Measurements from ENCODE around the gene ACIN1.

The ACIN1 gene

GRCh38 chr14:23085458-23085857 is 9.5 kb downstream of the ACIN1 start:
- no peaks in the 10 kb centered on the region for H3K9me3 ChIP-seq (ENCODE audit: control insufficient read depth in 2 of 2, low read length in 2 of 2)
- peaks cover 57 to 60% of the 10 kb centered on the region in 2 donors for H3K36me3 ChIP-seq (ENCODE audit: control insufficient read depth in 2 of 2, insufficient read depth in 2 of 2, low read length in 2 of 2)
- H3K9ac ChIP-seq (ENCODE audit: low read depth in 1 of 2, low read length in 2 of 2): no peak overlapping the region
- no peaks in the 10 kb centered on the region for H3K27me3 ChIP-seq (ENCODE audit: control insufficient read depth in 2 of 2, insufficient read depth in 2 of 2, low read length in 2 of 2)
- H3K4me3 ChIP-seq (ENCODE audit: low read length in 2 of 2): no peak overlapping the region
- H3K4me1 ChIP-seq (ENCODE audit: control insufficient read depth in 2 of 2, insufficient read depth in 2 of 2, low read length in 2 of 2): no peaks in the 10 kb centered on the region
- no peak overlapping the region for H3K27ac ChIP-seq (ENCODE audit: low read depth in 2 of 2, low read length in 2 of 2)

- Histone ChIP-seq H3K27ac (ENCODE audit: low read depth in 2 of 2, low read length in 2 of 2) (no peak overlapping the region), H3K9me3 (ENCODE audit: control insufficient read depth in 2 of 2, low read length in 2 of 2) (no peaks in the 10 kb centered on the region), H3K9ac (ENCODE audit: low read depth in 1 of 2, low read length in 2 of 2) (no peak overlapping the region), H3K36me3 (ENCODE audit: control insufficient read depth in 2 of 2, insufficient read depth in 2 of 2, low read length in 2 of 2) (peaks cover 65% of the 10 kb centered on the region in 2 donors), H3K4me3 (ENCODE audit: low read length in 2 of 2) (no peak overlapping the region), H3K27me3 (ENCODE audit: control insufficient read depth in 2 of 2, insufficient read depth in 2 of 2, low read length in 2 of 2) (no peaks in the 10 kb centered on the region), H3K4me1 (ENCODE audit: control insufficient read depth in 2 of 2, insufficient read depth in 2 of 2, low read length in 2 of 2) (peaks cover 0 to 3% of the 10 kb centered on the region in 2 donors)
Observed at GRCh38 chr14:23080474-23080873, 14.5 kb downstream of the ACIN1 start.

- Histone ChIP-seq H3K27me3 (ENCODE audit: control insufficient read depth in 2 of 2, insufficient read depth in 2 of 2, low read length in 2 of 2) (no peaks in the 10 kb centered on the region), H3K36me3 (ENCODE audit: control insufficient read depth in 2 of 2, insufficient read depth in 2 of 2, low read length in 2 of 2) (peaks cover 65 to 66% of the 10 kb centered on the region in 2 donors), H3K9ac (ENCODE audit: low read depth in 1 of 2, low read length in 2 of 2) (no peak overlapping the region), H3K4me1 (ENCODE audit: control insufficient read depth in 2 of 2, insufficient read depth in 2 of 2, low read length in 2 of 2) (peaks cover 0 to 3% of the 10 kb centered on the region in 2 donors), H3K27ac (ENCODE audit: low read depth in 2 of 2, low read length in 2 of 2) (no peak overlapping the region), H3K9me3 (ENCODE audit: control insufficient read depth in 2 of 2, low read length in 2 of 2) (no peaks in the 10 kb centered on the region), H3K4me3 (ENCODE audit: low read length in 2 of 2) (no peak overlapping the region)
Observed at GRCh38 chr14:23079716-23080115, 15.2 kb downstream of the ACIN1 start.

DNA sequence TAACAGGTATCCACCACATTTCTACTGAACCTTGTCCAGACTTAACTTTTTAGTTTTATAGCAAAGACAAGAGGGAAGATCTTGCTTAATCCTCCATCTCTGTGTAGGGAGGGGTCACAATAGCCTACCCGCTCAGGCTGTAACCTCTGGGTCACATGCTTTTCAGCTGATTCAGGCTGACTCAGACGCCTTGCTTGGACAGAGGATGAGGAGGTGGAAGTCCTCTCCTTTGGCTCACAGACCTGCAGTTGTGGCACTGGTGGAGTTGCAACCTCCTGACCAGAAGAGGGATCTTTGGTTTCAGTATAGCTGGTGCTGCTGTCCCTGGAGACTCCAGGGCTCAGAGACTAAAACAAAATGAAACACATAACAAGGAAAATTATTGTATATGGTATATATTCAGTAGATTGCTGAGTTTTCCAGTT is 16.2 kb downstream of the ACIN1 start:
- Histone ChIP-seq H3K9ac (ENCODE audit: low read depth in 1 of 2, low read length in 2 of 2) (no peak overlapping the region), H3K4me3 (ENCODE audit: low read length in 2 of 2) (no peak overlapping the region), H3K4me1 (ENCODE audit: control insufficient read depth in 2 of 2, insufficient read depth in 2 of 2, low read length in 2 of 2) (peaks cover 0 to 3% of the 10 kb centered on the region in 2 donors), H3K9me3 (ENCODE audit: control insufficient read depth in 2 of 2, low read length in 2 of 2) (no peaks in the 10 kb centered on the region), H3K36me3 (ENCODE audit: control insufficient read depth in 2 of 2, insufficient read depth in 2 of 2, low read length in 2 of 2) (peaks cover 68 to 70% of the 10 kb centered on the region in 2 donors), H3K27me3 (ENCODE audit: control insufficient read depth in 2 of 2, insufficient read depth in 2 of 2, low read length in 2 of 2) (no peaks in the 10 kb centered on the region), H3K27ac (ENCODE audit: low read depth in 2 of 2, low read length in 2 of 2) (peak overlapping the region in 1 of 2 donors; percentile 29)

DNA sequence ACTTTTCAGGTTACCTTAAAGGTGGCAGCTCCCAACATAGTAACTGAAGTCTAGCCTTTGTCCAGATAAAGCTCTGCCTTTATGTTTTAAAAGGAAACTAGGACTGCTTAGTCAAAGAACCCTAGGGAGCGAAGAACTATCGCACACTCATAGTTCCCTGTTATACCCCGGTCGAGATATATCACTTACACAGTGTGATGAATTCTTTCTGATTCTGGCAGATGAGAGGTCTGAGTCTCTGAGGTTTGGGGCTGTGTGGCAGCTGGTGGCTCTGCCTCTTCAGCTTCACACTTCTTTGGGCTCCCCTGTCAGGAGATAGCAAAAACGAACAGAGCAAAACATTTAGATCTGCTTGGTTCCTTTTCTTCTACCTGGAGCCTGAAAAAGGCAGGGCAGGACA is 17.0 kb downstream of the ACIN1 start:
- H3K27ac ChIP-seq (ENCODE audit: low read depth in 2 of 2, low read length in 2 of 2): peak overlapping the region in 1 of 2 donors; percentile 10
- H3K4me1 ChIP-seq (ENCODE audit: control insufficient read depth in 2 of 2, insufficient read depth in 2 of 2, low read length in 2 of 2): peaks cover 0 to 3% of the 10 kb centered on the region in 2 donors
- H3K9ac ChIP-seq (ENCODE audit: low read depth in 1 of 2, low read length in 2 of 2): no peak overlapping the region
- no peaks in the 10 kb centered on the region for H3K27me3 ChIP-seq (ENCODE audit: control insufficient read depth in 2 of 2, insufficient read depth in 2 of 2, low read length in 2 of 2)
- H3K9me3 ChIP-seq (ENCODE audit: control insufficient read depth in 2 of 2, low read length in 2 of 2): no peaks in the 10 kb centered on the region
- H3K36me3 ChIP-seq (ENCODE audit: control insufficient read depth in 2 of 2, insufficient read depth in 2 of 2, low read length in 2 of 2): peaks cover 69 to 73% of the 10 kb centered on the region in 2 donors
- H3K4me3 ChIP-seq (ENCODE audit: low read length in 2 of 2): no peak overlapping the region

- H3K9me3 ChIP-seq (ENCODE audit: control insufficient read depth in 2 of 2, low read length in 2 of 2): no peaks in the 10 kb centered on the region
- peaks cover 8 to 11% of the 10 kb centered on the region in 2 donors for H3K4me1 ChIP-seq (ENCODE audit: control insufficient read depth in 2 of 2, insufficient read depth in 2 of 2, low read length in 2 of 2)
- H3K4me3 ChIP-seq (ENCODE audit: low read length in 2 of 2): no peak overlapping the region
- no peak overlapping the region for H3K9ac ChIP-seq (ENCODE audit: low read depth in 1 of 2, low read length in 2 of 2)
- H3K27me3 ChIP-seq (ENCODE audit: control insufficient read depth in 2 of 2, insufficient read depth in 2 of 2, low read length in 2 of 2): no peaks in the 10 kb centered on the region
- H3K27ac ChIP-seq (ENCODE audit: low read depth in 2 of 2, low read length in 2 of 2): no peak overlapping the region
- H3K36me3 ChIP-seq (ENCODE audit: control insufficient read depth in 2 of 2, insufficient read depth in 2 of 2, low read length in 2 of 2): peaks cover 77 to 80% of the 10 kb centered on the region in 2 donors
Observed at GRCh38 chr14:23076785-23077408, 18.0 kb downstream of the ACIN1 start.

DNA sequence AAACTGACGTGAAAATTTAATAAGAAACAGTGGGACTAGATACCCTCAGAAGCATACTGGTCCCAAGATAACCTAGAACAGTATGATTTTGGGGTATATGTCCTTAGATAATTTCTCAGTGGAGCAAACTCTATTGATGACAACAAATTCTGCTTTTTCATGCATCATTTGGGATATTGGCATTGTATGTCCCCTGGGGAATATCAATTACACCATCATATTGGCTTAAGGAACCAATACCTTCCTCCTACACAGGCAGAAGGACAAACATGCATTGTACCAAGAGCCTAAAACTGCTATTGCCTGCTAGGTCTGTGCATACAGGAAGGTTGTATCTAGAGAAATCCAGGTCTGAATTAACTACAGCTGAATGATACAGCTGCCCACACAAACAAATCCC is 20.0 kb downstream of the ACIN1 start:
- H3K9me3 ChIP-seq (ENCODE audit: control insufficient read depth in 2 of 2, low read length in 2 of 2): no peaks in the 10 kb centered on the region
- H3K27ac ChIP-seq (ENCODE audit: low read depth in 2 of 2, low read length in 2 of 2): no peak overlapping the region
- H3K36me3 ChIP-seq (ENCODE audit: control insufficient read depth in 2 of 2, insufficient read depth in 2 of 2, low read length in 2 of 2): peaks cover 58 to 61% of the 10 kb centered on the region in 2 donors
- no peaks in the 10 kb centered on the region for H3K27me3 ChIP-seq (ENCODE audit: control insufficient read depth in 2 of 2, insufficient read depth in 2 of 2, low read length in 2 of 2)
- peaks cover 19 to 20% of the 10 kb centered on the region in 2 donors for H3K4me1 ChIP-seq (ENCODE audit: control insufficient read depth in 2 of 2, insufficient read depth in 2 of 2, low read length in 2 of 2)
- no peak overlapping the region for H3K4me3 ChIP-seq (ENCODE audit: low read length in 2 of 2)
- no peak overlapping the region for H3K9ac ChIP-seq (ENCODE audit: low read depth in 1 of 2, low read length in 2 of 2)

DNA sequence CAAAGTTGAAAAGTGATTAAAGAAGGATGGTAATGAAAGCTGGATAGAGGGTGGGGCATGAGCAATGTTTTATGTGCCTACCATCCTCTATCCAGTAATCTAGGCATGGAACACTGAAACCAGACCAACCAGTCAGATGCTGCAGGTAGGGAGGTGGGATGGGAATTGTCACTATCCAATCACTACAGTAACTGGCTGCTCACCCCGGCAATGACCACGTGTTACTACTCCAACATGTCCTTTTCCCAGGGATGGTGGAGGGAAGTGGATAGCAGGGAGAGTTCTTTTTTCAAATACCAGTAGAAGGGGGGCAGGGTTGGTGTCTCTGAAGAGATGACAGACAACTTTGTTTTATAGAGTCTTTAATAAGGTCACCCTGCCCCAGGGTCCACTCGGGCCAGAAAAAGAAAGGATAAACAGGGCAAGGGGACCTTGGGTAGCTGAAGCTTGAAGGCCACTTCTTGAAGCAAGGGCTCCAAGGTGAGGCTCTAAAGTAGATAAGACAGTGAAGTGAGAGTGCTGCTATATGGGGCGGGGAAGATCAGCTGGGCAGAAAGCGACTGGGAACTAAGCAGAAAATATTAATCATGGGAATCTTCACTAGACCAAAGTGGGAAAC is 22.9 kb downstream of the ACIN1 start:
- Histone ChIP-seq H3K9me3 (ENCODE audit: control insufficient read depth in 2 of 2, low read length in 2 of 2) (no peaks in the 10 kb centered on the region), H3K27me3 (ENCODE audit: control insufficient read depth in 2 of 2, insufficient read depth in 2 of 2, low read length in 2 of 2) (no peaks in the 10 kb centered on the region), H3K4me1 (ENCODE audit: control insufficient read depth in 2 of 2, insufficient read depth in 2 of 2, low read length in 2 of 2) (peaks cover 24 to 25% of the 10 kb centered on the region in 2 donors), H3K9ac (ENCODE audit: low read depth in 1 of 2, low read length in 2 of 2) (peak overlapping the region; percentile 37 to 73), H3K27ac (ENCODE audit: low read depth in 2 of 2, low read length in 2 of 2) (peak overlapping the region; percentile 49 to 53), H3K36me3 (ENCODE audit: control insufficient read depth in 2 of 2, insufficient read depth in 2 of 2, low read length in 2 of 2) (peaks cover 47 to 54% of the 10 kb centered on the region in 2 donors), H3K4me3 (ENCODE audit: low read length in 2 of 2) (peak overlapping the region; percentile 77 to 91)

- Histone ChIP-seq H3K4me1 (ENCODE audit: control insufficient read depth in 2 of 2, insufficient read depth in 2 of 2, low read length in 2 of 2) (peaks cover 24 to 25% of the 10 kb centered on the region in 2 donors), H3K9me3 (ENCODE audit: control insufficient read depth in 2 of 2, low read length in 2 of 2) (no peaks in the 10 kb centered on the region), H3K27ac (ENCODE audit: low read depth in 2 of 2, low read length in 2 of 2) (peak overlapping the region; percentile 49 to 53), H3K36me3 (ENCODE audit: control insufficient read depth in 2 of 2, insufficient read depth in 2 of 2, low read length in 2 of 2) (peaks cover 47 to 54% of the 10 kb centered on the region in 2 donors), H3K27me3 (ENCODE audit: control insufficient read depth in 2 of 2, insufficient read depth in 2 of 2, low read length in 2 of 2) (no peaks in the 10 kb centered on the region), H3K9ac (ENCODE audit: low read depth in 1 of 2, low read length in 2 of 2) (peak overlapping the region; percentile 73 to 79), H3K4me3 (ENCODE audit: low read length in 2 of 2) (peak overlapping the region; percentile 77 to 91)
Observed at GRCh38 chr14:23071244-23071920, 23.6 kb downstream of the ACIN1 start.

All from mucosa of rectum (tissue), 2 donors.